A673 (cell line): ENCODE data around the gene AGRN.

Source experiments
- EZH2 ChIP-seq: fragments of 200-600 bp; sonication (generic); IDR thresholded peaks from 2 replicates; pipeline ENCODE4 v1.6.1; 2017; ENCODE audit warnings: borderline replicate concordance, low read depth, mild to moderate bottlenecking, mixed read lengths, antibody characterized with exemption, low read length; ENCODE audit not compliant: poor library complexity, severe bottlenecking
- TF ChIP-seq, protein P1 (sequence below): fragments of 300-800, 200-600 bp; sonication (generic); conservative IDR thresholded peaks from 2 replicates; pipeline ENCODE4 v1.5.1; 2017; ENCODE audit warnings: low read depth, mild to moderate bottlenecking, antibody characterized with exemption, low read length, moderate library complexity, mixed read lengths

DNA sequence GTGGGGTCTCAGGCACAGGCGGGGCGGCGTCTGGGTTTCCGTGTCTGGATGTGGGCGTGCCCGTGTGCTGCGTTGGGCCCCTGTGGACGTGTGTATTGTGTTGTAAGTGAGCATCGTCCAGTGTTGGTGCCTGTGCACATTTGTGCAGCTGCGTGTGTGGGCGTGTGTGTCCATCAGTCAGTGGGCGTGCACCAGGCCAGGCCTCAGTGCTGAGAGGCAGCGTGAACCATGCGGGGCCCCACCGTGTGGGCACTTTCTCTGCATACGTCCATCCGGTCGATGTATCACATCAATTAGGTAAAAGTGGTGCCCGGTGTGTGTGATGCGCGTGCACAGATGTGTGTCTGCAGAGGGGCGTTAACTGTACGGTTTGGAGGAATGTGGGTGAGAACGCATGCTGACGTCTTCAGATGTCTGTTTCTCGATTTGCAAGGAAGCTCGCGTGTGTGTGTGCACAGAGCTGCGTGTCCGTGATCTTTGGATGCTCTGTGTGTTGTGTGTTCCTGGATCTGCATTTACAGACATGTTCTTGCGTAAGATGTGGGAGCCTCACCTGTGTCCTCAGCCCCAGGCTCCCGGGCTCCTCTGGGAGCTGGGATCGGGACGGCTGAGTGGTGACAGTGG, 24.6 kb downstream of the AGRN start:
- TF ChIP-seq, protein P1, sequence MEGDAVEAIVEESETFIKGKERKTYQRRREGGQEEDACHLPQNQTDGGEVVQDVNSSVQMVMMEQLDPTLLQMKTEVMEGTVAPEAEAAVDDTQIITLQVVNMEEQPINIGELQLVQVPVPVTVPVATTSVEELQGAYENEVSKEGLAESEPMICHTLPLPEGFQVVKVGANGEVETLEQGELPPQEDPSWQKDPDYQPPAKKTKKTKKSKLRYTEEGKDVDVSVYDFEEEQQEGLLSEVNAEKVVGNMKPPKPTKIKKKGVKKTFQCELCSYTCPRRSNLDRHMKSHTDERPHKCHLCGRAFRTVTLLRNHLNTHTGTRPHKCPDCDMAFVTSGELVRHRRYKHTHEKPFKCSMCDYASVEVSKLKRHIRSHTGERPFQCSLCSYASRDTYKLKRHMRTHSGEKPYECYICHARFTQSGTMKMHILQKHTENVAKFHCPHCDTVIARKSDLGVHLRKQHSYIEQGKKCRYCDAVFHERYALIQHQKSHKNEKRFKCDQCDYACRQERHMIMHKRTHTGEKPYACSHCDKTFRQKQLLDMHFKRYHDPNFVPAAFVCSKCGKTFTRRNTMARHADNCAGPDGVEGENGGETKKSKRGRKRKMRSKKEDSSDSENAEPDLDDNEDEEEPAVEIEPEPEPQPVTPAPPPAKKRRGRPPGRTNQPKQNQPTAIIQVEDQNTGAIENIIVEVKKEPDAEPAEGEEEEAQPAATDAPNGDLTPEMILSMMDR: no peak
- TF ChIP-seq EZH2: no peak
